ENCODE results near the gene NRG3. TPM values are rescaled to one million over a fixed set of nuclear protein-coding genes. Genes with fewer than 3 reads are reported as not detected.

The NRG3 gene
- total and polyA plus RNA-seq, 2 donors, result 0.08 to 1.5 TPM

- Histone ChIP-seq H3K4me3 (ENCODE audit: low read depth, low read length) (no peak overlapping the region), H3K4me1 (ENCODE audit: insufficient read depth) (no peaks in the 10 kb centered on the region)
- 69% methylated on average over 8 of the region's 8 CpGs for WGBS
Measured at GRCh38 chr10:82738592-82738991, 863.6 kb downstream of the NRG3 start.

DNA sequence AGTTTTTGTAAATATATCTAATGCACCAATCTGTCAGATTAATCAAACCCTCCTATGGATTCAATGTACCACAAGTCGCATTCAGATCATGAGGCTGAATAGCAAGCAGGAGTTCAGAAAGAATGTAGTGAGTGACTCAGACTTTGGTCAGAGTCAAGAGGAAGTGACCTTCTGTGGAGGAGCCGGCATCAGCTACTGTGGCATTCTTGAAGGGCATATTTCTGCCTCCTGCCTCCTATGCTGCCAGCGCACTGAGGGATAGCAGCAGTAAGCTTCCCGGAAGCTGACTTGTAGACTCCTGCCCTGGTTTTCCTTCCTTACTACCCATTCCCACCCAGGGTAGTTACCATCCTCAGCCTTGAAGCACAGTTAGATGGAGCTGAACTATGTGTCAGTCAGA is 867.5 kb downstream of the NRG3 start:
- DNase-seq (ENCODE audit: extremely low spot score), result no peak
- WGBS, result 64% methylated on average over 4 of the region's 4 CpGs
- H3K27ac ChIP-seq (ENCODE audit: low read depth), result no peak overlapping the region
- H3K4me3 ChIP-seq (ENCODE audit: low read depth, low read length), result no peak overlapping the region
- no peaks in the 10 kb centered on the region for H3K4me1 ChIP-seq (ENCODE audit: insufficient read depth)
- H3K36me3 ChIP-seq (ENCODE audit: insufficient read depth), result no peaks in the 10 kb centered on the region

More at GRCh38 chr10:82738592-82738991, 863.6 kb downstream of the NRG3 start:
- H3K27ac ChIP-seq (ENCODE audit: low read depth), result no peak overlapping the region
- DNase-seq (ENCODE audit: extremely low spot score), result no peak
- no peaks in the 10 kb centered on the region for H3K36me3 ChIP-seq (ENCODE audit: insufficient read depth)

DNA sequence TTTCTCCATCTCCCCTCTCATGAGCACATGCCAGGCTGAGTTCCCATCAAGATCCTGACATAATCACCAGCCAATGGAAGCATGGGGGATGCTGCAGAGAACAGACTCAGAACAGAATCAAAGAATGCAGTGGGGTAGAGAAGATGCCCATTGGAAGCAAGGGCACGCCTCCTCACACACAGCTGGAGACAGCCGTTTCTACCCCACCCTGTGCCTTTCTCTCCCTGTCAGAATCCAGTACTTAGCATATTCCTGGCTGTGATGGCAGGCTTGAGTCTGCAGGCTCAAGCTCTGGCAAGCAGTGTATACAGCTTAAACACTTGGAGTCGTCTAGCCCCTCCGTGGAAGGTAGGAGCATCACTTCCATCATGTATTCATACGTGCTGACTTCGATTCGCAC is 867.9 kb downstream of the NRG3 start:
- no peaks in the 10 kb centered on the region for H3K4me1 ChIP-seq (ENCODE audit: insufficient read depth)
- 81% methylated on average over 7 of the region's 7 CpGs for WGBS
- no peak overlapping the region for H3K27ac ChIP-seq (ENCODE audit: low read depth)
- H3K4me3 ChIP-seq (ENCODE audit: low read depth, low read length), result no peak overlapping the region
- H3K36me3 ChIP-seq (ENCODE audit: insufficient read depth), result no peaks in the 10 kb centered on the region
- no peak for DNase-seq (ENCODE audit: extremely low spot score)

GRCh38 chr10:82750538-82750937 is 875.5 kb downstream of the NRG3 start:
- Histone ChIP-seq H3K4me1 (ENCODE audit: insufficient read depth) (no peaks in the 10 kb centered on the region), H3K4me3 (ENCODE audit: low read depth, low read length) (no peak overlapping the region), H3K27ac (ENCODE audit: low read depth) (no peak overlapping the region), H3K36me3 (ENCODE audit: insufficient read depth) (no peaks in the 10 kb centered on the region)
- no peak for DNase-seq (ENCODE audit: extremely low spot score)

GRCh38 chr10:82757397-82757796 is 882.4 kb downstream of the NRG3 start:
- no peaks in the 10 kb centered on the region for H3K36me3 ChIP-seq (ENCODE audit: insufficient read depth)
- H3K4me1 ChIP-seq (ENCODE audit: insufficient read depth), result no peaks in the 10 kb centered on the region
- 64% methylated on average over 3 of the region's 3 CpGs for WGBS
- no peak overlapping the region for H3K27ac ChIP-seq (ENCODE audit: low read depth)
- H3K4me3 ChIP-seq (ENCODE audit: low read depth, low read length), result no peak overlapping the region
- no peak for DNase-seq (ENCODE audit: extremely low spot score)

GRCh38 chr10:82757901-82758300 is 882.9 kb downstream of the NRG3 start:
- Histone ChIP-seq H3K36me3 (ENCODE audit: insufficient read depth) (no peaks in the 10 kb centered on the region), H3K4me3 (ENCODE audit: low read depth, low read length) (no peak overlapping the region), H3K27ac (ENCODE audit: low read depth) (no peak overlapping the region), H3K4me1 (ENCODE audit: insufficient read depth) (no peaks in the 10 kb centered on the region)
- DNase-seq (ENCODE audit: extremely low spot score), result no peak

DNA sequence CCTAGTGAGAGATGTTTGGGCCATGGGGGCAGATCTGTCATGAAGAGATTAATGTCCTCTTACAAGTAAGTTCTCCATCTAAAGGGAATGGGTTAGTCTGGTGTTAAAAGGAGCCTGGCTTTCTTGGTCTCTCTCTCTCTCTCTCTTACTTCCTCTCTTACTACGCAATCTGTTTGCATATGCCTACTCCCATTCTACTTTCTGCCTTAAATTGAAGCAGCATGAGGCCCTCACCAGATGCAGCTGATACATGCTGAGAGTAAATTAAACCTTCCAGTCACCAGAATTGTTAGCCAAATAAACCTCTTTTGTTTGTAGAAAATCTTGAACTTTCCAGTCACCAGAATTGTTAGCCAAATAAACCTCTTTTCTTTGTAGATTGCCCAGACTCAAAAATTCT is 884.1 kb downstream of the NRG3 start:
- Histone ChIP-seq H3K27ac (ENCODE audit: low read depth) (no peak overlapping the region), H3K36me3 (ENCODE audit: insufficient read depth) (no peaks in the 10 kb centered on the region), H3K4me1 (ENCODE audit: insufficient read depth) (no peaks in the 10 kb centered on the region), H3K4me3 (ENCODE audit: low read depth, low read length) (no peak overlapping the region)
- DNase-seq (ENCODE audit: extremely low spot score), result no peak
- 58% methylated on average over 1 of the region's 1 CpG for WGBS

DNA sequence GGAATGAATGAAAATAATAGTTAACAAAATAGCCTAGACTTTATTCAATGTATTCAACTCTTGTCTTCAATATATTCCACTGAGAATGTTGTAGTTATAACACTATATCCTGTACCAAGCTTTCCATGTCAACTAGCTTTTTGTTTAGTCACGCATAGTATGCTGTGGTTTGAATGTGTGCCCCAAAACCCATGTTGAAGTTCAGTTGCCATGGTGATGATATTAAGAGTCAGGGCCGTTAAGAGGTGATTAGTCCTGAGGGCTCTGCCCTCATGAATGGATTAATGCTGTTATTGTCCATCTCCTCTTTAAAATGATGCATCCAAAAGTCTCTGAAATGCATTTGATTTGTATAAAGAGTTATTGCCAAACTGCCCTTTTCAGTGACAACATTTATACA is 887.6 kb downstream of the NRG3 start:
- no peak overlapping the region for H3K27ac ChIP-seq (ENCODE audit: low read depth)
- 81% methylated on average over 2 of the region's 2 CpGs for WGBS
- no peak overlapping the region for H3K4me3 ChIP-seq (ENCODE audit: low read depth, low read length)
- no peaks in the 10 kb centered on the region for H3K36me3 ChIP-seq (ENCODE audit: insufficient read depth)
- DNase-seq (ENCODE audit: extremely low spot score), result no peak
- H3K4me1 ChIP-seq (ENCODE audit: insufficient read depth), result no peaks in the 10 kb centered on the region

GRCh38 chr10:82768040-82768439 is 893.0 kb downstream of the NRG3 start:
- no peak for DNase-seq (ENCODE audit: extremely low spot score)
- Histone ChIP-seq H3K36me3 (ENCODE audit: insufficient read depth) (no peaks in the 10 kb centered on the region), H3K4me3 (ENCODE audit: low read depth, low read length) (no peak overlapping the region), H3K4me1 (ENCODE audit: insufficient read depth) (no peaks in the 10 kb centered on the region), H3K27ac (ENCODE audit: low read depth) (no peak overlapping the region)
- WGBS, result 79% methylated on average over 5 of the region's 5 CpGs

GRCh38 chr10:82778908-82779307 is 903.9 kb downstream of the NRG3 start:
- 74% methylated on average over 3 of the region's 3 CpGs for WGBS
- Histone ChIP-seq H3K36me3 (ENCODE audit: insufficient read depth) (no peaks in the 10 kb centered on the region), H3K4me3 (ENCODE audit: low read depth, low read length) (no peak overlapping the region), H3K27ac (ENCODE audit: low read depth) (no peak overlapping the region), H3K4me1 (ENCODE audit: insufficient read depth) (no peaks in the 10 kb centered on the region)
- DNase-seq (ENCODE audit: extremely low spot score), result no peak

- no peaks in the 10 kb centered on the region for H3K36me3 ChIP-seq (ENCODE audit: insufficient read depth)
- DNase-seq (ENCODE audit: extremely low spot score), result no peak
- no peak overlapping the region for H3K4me3 ChIP-seq (ENCODE audit: low read depth, low read length)
- no peaks in the 10 kb centered on the region for H3K4me1 ChIP-seq (ENCODE audit: insufficient read depth)
- no peak overlapping the region for H3K27ac ChIP-seq (ENCODE audit: low read depth)
Measured at GRCh38 chr10:82796510-82796909, 921.5 kb downstream of the NRG3 start.

DNA sequence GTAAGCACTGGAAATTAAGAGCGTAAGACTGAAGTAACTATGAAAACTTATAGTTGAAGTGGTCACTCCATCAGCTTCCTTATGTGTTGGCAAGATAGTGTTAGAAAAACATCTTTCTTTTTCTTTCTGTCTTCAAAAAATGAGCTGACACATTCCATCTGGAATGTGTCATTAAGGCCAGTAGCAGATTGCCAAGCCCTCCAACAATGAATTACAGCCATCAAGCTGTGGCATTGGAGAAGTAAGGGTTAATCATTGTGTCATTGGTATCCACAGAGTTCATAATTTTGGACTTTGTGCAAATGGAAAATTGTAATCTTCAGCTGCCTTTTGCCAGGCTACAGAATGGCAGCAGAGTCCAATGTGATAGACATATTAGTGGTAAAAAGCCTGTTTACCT is 926.3 kb downstream of the NRG3 start:
- H3K27ac ChIP-seq (ENCODE audit: low read depth), result no peak overlapping the region
- 97% methylated on average over 1 of the region's 1 CpG for WGBS
- no peak overlapping the region for H3K4me3 ChIP-seq (ENCODE audit: low read depth, low read length)
- H3K36me3 ChIP-seq (ENCODE audit: insufficient read depth), result no peaks in the 10 kb centered on the region
- no peak for DNase-seq (ENCODE audit: extremely low spot score)
- H3K4me1 ChIP-seq (ENCODE audit: insufficient read depth), result no peaks in the 10 kb centered on the region

- Histone ChIP-seq H3K4me1 (ENCODE audit: insufficient read depth) (no peaks in the 10 kb centered on the region), H3K4me3 (ENCODE audit: low read depth, low read length) (no peak overlapping the region), H3K27ac (ENCODE audit: low read depth) (no peak overlapping the region), H3K36me3 (ENCODE audit: insufficient read depth) (no peaks in the 10 kb centered on the region)
- no peak for DNase-seq (ENCODE audit: extremely low spot score)
- 77% methylated on average over 1 of the region's 1 CpG for WGBS
Measured at GRCh38 chr10:82811621-82812020, 936.6 kb downstream of the NRG3 start.

DNA sequence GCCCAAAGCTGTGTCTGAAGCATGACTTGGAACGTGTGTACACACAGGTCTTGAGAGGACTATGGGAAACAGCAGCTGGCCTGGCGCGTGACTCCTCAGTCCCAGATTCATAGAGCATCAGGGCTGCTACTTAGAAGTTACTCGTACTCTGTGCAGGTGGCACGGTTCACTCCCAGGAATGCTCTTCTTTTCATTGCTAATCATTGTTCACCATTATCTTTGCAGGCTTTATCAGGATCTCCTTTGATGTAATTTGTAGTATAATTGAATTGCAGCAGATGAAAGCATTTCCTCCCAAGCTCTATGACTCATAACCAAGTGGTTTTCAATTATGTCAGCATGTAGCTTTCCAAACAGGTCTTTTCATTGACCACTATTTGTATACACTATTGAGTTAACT is 938.9 kb downstream of the NRG3 start:
- Histone ChIP-seq H3K27ac (ENCODE audit: low read depth) (no peak overlapping the region), H3K36me3 (ENCODE audit: insufficient read depth) (no peaks in the 10 kb centered on the region), H3K4me3 (ENCODE audit: low read depth, low read length) (no peak overlapping the region), H3K4me1 (ENCODE audit: insufficient read depth) (no peaks in the 10 kb centered on the region)
- WGBS, result 71% methylated on average over 5 of the region's 5 CpGs
- no peak for DNase-seq (ENCODE audit: extremely low spot score)

DNA sequence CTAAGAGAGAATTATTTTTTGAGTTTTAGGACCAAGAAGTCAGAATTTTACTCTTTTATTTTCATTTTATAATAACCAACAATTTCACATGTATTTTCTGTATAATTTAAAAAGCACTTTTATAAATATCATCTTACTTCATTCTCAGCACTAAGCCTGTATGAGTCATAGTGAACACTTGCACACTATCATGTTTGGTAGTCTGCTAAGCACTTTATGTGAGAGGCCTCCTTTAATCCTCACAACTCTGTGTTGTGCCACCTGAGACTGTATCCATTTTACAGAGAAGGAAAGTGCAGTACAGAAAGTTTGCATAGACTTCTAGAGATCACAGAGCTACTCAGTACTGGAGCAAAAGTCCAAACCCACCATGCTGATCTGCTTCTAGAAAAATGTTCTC is 939.6 kb downstream of the NRG3 start:
- DNase-seq (ENCODE audit: extremely low spot score), result no peak
- no peaks in the 10 kb centered on the region for H3K36me3 ChIP-seq (ENCODE audit: insufficient read depth)
- no peak overlapping the region for H3K27ac ChIP-seq (ENCODE audit: low read depth)
- no peak overlapping the region for H3K4me3 ChIP-seq (ENCODE audit: low read depth, low read length)
- no peaks in the 10 kb centered on the region for H3K4me1 ChIP-seq (ENCODE audit: insufficient read depth)
